COLO668 (cell line): Measurements from ENCODE around the gene APOA4.

Source experiments
- DNase-seq: peaks from one replicate; lab custom pipeline; 2025; ENCODE audit not compliant: unreplicated experiment; lab: John Stamatoyannopoulos, UW

APOA4 gene

DNA sequence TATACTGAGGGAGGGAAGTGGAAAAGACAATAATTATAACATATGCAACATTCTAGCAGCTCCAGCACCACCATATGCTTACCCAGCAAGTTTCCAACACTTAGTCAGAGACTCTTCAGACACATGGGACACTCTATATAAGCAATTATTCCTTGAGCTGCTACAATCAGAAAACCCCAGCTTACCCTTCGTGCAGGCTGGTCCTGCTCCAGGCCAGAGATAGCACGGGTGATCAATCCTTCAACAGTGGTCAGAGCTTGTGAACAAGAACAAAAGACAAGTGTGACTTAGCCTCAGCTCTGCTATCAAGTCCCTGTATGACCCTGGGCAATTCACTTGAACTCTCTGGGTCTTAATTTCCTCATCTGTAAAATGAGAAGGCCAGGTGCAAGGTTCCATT is 36.8 kb downstream of the APOA4 start:
- no peak for DNase-seq

GRCh38 chr11:116782728-116783127 is 40.4 kb downstream of the APOA4 start:
- no peak for DNase-seq

DNA sequence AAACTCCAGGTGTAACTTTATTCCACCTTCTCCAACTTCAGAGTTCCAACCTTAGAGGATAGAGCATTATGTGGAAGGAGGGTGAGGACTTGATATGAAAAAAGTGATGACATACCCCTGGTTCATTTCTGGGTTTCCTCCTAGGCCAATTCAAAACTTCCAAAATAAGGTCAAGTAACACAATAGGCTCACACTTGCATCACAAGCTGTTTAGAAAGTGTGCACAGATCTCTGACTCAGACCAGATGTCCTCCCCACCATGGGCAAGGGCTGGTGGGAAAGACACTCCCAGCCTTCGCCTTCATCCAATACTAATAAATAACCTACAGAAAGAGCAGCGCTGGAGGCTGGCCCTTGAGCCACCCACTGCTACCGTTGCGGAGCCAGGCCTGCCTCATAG is 44.5 kb downstream of the APOA4 start:
- DNase-seq: no peak

DNA sequence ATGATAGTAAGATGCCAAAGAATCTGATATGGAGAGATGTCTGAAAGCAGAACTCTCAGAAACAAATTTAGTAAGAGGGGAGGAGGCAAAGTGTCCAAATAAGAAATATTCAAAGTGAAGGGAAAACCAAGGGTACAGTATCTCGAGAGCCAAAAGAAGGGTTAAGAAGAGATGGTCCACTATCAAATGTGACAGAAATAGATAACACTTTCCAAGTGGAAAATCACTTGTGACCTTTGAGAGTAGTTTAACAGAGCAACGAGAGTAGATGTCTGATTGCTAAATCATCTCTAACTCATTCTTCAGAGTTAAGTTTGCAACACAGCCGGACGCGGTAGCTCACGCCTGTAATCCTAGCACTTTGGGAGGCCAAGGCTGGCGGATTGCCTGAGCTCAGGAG is 46.0 kb downstream of the APOA4 start:
- DNase-seq: no peak

DNA sequence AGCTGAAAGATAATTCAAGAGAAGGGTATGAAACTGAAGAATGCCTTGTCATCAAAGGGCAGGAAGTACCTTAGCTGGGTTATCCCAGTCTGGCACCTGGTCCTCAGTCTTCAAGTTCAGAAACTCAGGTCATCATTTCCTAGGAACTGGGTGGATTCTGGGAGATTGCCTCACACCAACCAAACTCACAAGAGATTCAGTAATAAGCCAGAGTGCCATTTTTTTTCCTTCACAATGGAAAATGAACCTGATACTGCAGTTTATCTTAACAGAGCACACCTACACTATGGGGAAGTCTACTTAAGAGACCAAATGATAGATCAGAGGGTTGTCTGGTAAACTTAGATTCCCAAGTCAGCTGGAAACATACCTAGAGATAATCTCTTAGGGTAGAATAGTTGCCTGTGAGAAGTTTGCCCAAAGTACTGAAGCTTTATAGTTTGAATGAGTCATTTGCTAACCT is 46.6 kb downstream of the APOA4 start:
- DNase-seq: no peak

GRCh38 chr11:116775975-116776374 is 47.1 kb downstream of the APOA4 start:
- no peak for DNase-seq

DNA sequence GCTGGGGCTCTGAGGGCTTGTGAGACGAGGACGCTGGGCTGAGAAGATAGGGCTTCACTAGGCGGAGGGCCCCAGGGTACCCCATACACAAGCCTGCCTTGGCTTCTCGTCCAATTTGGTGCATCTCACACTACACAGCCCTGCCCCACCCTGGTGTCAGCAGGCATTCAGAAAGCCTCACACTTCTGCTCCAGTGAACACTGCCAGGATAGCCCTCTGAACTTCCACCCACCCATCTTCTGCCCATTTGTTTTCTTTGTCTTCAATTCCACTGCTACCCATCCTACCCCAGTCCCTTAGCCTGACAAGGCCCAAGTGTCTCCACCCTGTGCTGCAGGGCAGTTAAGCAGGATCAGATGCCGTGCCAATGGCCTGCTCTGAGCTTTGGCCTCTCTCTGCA is 48.4 kb downstream of the APOA4 start:
- no peak for DNase-seq

DNA sequence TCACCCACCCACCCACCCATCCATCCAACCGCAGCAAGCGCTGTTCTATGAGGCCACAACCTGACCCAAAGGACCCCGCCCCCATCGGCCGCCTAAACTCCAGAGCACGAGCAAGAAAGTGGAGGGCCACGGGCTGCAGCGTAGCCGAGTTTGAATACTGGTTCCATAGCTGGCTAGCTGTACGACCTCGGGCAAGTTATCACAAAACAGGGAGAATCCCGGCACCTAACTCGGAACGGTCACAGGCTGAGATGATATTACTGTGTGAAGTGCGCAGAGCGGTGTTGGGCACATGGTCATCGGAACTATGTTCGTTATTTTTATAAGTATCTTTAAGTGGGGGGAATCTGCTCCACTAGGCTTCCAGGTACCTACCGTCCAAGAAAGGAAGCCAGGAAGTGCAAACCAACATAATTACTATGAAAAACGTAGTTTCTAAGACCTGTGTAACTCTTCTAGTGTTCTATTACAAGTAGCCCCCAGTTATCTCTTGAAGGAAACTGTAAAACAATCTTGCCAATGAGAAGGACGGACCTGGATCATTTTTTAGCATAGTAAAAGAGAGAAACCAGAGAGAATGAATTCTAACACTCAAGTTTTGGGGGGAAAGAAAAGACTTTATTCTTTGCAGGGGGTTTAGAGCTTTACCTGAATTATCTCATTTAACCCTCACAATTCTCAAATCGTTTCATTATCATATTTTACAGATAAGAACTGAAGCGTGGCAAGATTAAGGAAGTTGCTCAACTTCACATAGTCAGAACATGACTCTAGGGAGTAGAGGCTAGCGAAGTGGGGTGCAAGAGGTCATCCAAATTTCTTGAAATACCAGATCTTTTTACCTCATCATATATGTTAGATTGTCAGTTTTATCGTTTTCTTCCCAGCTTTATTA is 49.7 kb downstream of the APOA4 start:
- DNase-seq: no peak

GRCh38 chr11:116772443-116773202 is 50.5 kb downstream of the APOA4 start, which contains the start of gene BUD13:
Gene BUD13, minus strand, starts transcription at chr11:116772987. Its CDS starts 23 bp downstream, at chr11:116772964.
- peak; percentile 95 for DNase-seq

DNA sequence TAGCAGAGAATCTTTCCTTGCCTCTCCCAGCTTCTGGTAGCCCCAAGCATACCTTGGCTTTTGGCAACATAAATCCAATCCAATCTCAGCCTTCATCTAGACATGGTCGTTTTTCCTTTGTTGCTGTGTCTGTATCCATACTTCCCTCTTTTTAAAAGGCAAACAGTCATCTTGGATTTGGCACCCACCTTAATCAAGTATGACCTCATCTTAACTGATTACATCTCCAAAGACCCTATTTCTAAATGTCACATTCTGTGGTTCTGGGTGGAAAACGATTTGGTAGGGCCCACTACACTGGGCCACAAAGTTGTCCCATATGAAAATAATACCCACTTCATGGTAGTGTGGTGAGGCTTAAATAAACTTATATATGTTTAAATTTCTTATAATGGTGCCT is 51.2 kb downstream of the APOA4 start:
- no peak for DNase-seq
